ENCODE data around the gene ZNF148.

- TF ChIP-seq CTCF (IDR thresholded peaks at IDR 0.05): no peak
- TF ChIP-seq POLR2A (IDR thresholded peaks at IDR 0.05): no peak
These were observed 23.8 kb upstream of the ZNF148 start for GRCh38 chr3:125398952-125399351.
